Middle frontal gyrus (tissue), 1 donor: Measurements from ENCODE around the gene PDE4DIP.
A peak's percentile ranks its signal among the peaks of the same experiment; 100 is the strongest.
"Not testable (repeated sequence)": the region's sequence is repeated elsewhere in the genome, so short reads cannot be mapped to it uniquely, and the experiment has no call there.

Experiments
- DNase-seq: peaks from one replicate; pipeline ENCODE4 v3.0.0-alpha.2; 2015; ENCODE audit warnings: low spot score; ENCODE audit errors: extremely low spot score

PDE4DIP gene

GRCh38 chr1:148918836-148919447 lies 74.7 kb downstream of the PDE4DIP start:
- not testable (repeated sequence) for DNase-seq

- DNase-seq, result not testable (repeated sequence)
Measured at GRCh38 chr1:148921047-148921446, 76.8 kb downstream of the PDE4DIP start.

- DNase-seq, result not testable (repeated sequence)
Measured at GRCh38 chr1:148923798-148924197, 79.6 kb downstream of the PDE4DIP start.

DNA sequence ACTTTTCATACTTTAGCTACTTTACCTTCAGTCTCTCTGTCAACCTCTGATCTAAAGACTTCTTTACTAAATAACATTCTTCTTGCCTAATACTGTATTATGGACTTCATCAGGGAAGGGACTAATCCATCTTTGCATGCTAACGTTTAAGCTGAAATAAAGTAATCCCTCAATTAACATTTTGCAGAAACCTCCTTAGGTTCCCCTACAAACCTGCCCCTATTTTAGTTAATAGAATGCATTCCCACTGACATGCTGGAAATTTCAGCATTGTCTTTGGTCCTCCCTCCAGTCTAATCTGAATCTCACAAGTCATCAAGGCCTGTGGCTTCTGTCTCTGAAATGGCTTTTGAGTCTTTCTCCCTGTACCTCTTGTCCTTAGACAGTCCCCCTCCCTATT lies 83.4 kb downstream of the PDE4DIP start:
- DNase-seq, result not testable (repeated sequence)

DNA sequence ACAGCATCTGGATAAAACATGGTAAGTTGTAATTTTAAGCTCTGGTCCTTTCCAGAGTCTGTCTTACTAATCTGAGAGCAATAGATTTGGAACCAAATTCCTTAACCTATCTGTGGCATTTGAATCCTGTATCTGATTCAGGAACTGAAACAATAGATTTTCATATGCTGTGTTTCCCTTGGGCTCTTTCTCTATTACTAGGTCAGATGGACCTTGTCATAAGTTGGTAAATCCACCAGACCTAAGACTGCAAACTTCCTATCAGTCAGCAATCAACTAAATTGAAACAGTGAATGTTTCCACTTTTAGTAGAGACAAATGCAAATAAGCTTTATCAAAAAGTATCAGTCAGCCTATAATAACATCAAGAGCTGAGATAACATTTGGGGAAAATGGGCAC lies 85.0 kb downstream of the PDE4DIP start:
- not testable (repeated sequence) for DNase-seq

GRCh38 chr1:148935381-148936002 lies 91.3 kb downstream of the PDE4DIP start:
- DNase-seq, result not testable (repeated sequence)

GRCh38 chr1:148942906-148943305 lies 98.7 kb downstream of the PDE4DIP start:
- not testable (repeated sequence) for DNase-seq

DNA sequence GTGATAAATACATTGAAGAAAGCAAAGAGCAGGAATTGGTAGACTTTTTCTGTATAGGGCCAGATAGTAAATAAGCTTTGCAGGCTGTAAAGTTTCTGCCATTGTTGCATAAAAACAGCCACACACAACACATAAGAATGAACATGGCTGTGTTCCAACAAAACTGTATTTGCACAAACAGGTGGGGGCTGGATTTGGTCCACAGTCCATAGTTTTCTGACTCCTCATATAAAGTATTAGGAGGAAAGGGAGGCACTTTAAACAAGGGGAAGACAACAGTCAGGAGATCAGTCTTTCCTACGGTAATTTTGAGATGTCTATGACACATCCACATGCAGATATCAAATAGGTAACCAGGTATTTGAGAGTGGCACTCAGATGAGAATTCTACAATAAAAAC lies 100.9 kb downstream of the PDE4DIP start:
- not testable (repeated sequence) for DNase-seq

DNA sequence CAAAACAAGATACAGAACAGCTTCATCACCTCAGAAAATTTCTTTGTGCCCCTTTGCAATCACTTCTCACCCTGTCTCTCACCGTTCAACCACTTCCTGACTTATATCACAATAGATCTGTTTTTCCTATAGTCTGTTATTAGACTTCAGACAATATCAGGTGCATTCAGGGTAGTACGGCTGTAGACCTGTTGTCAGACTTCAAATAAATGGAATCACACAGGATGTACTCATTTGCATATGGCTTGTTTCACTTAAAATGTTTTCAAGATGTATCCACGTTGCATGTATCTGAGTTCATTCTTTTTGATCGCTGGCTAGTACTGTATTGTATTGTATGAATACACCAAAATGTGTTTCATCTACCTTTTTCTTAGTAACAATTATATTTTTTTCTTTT lies 104.5 kb downstream of the PDE4DIP start:
- not testable (repeated sequence) for DNase-seq

GRCh38 chr1:148951336-148952227 lies 107.4 kb downstream of the PDE4DIP start:
- DNase-seq, result peak; percentile 16

GRCh38 chr1:148952253-148952937 lies 108.2 kb downstream of the PDE4DIP start:
- DNase-seq, result not testable (repeated sequence)

- DNase-seq, result not testable (repeated sequence)
Measured at GRCh38 chr1:148952938-148953616, 108.8 kb downstream of the PDE4DIP start.

- not testable (repeated sequence) for DNase-seq
Measured at GRCh38 chr1:148953730-148954129, 109.5 kb downstream of the PDE4DIP start.

GRCh38 chr1:148958343-148958742 lies 114.1 kb downstream of the PDE4DIP start:
- DNase-seq, result not testable (repeated sequence)

DNA sequence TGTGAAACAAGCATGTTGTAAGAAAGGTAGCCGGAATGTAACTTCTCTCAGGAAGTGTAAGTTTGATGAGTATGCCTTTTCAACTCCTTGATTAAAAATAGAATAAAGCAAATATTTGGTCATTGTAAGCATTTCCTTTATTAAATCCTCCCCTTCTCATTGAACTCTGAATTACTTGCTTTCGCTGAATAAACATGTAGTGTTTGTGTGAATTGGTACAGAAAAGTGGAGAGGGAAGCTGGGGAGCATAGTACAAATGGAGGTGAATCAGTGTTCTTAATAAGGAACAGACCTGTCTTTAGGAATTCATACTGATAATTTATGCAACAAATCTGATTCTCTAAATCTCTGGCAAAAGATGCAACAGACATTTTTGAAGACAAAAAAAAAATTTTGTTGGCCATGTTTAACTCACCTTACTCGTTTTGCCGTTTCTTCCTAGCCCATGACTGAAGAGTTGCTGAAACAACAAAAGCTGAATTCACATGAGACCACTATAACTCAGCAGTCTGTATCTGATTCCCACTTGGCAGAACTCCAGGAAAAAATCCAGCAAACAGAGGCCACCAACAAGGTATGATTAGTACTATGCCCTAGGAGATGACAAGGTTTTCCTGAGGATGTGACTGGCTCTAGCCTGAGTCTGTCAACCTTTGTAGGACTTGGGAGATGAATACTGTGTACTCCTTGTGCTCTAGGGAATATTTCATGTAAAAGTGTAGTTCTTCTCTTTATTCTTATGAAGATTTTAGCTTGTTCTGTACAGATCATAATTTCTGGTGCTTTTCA lies 116.2 kb downstream of the PDE4DIP start:
- DNase-seq, result not testable (repeated sequence)

DNA sequence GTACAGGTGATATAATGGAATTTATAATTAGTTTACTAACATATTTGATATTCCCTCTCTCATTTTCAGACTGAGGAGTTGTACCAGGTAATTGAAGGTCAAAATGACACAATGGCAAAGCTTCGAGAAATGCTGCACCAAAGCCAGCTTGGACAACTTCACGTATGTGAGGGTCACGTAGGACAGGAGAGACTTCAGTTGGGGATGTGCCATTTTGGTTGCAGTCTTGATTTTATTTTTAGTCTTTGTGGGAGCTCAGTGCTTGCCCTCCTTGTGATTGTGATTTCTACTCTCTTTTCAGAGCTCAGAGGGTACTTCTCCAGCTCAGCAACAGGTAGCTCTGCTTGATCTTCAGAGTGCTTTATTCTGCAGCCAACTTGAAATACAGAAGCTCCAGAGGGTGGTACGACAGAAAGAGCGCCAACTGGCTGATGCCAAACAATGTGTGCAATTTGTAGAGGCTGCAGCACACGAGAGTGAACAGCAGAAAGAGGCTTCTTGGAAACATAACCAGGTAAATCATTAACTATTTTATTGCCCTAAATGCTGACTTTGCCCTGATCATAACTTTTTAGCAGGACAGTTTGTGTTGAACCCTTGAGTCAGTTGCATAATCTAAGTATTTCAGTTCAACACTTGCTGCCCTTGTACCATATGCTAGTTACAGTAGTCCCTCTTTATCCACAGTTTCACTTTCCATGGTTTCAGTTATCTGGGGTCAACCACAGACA lies 118.1 kb downstream of the PDE4DIP start:
- not testable (repeated sequence) for DNase-seq

GRCh38 chr1:148966084-148966483 lies 121.9 kb downstream of the PDE4DIP start:
- DNase-seq, result not testable (repeated sequence)

- not testable (repeated sequence) for DNase-seq
Measured at GRCh38 chr1:148967580-148967979, 123.4 kb downstream of the PDE4DIP start.

DNA sequence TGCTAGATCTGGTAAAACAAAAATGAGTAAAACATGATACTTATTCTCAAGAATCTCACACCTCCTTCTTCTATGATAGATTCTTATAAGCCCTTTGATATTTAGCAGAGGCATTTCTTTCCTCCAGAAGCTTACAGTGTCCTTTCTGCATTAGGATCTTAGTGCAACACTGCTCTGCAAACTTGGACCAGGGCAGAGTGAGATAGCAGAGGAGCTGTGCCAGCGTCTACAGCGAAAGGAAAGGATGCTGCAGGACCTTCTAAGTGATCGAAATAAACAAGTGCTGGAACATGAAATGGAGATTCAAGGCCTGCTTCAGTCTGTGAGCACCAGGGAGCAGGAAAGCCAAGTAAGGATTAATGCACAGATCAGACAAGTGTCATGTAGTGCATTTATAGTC lies 124.5 kb downstream of the PDE4DIP start:
- DNase-seq, result not testable (repeated sequence)
